MM.1S (cell line): ENCODE measurements around the gene ADGRG2.
"Not testable (repeated sequence)": the region's sequence is repeated elsewhere in the genome, so short reads cannot be mapped to it uniquely, and the experiment has no call there.

ENCODE experiments used
- DNase-seq: peaks from one replicate; pipeline ENCODE4 v3.0.0-alpha.2; 2015
- H2AFZ ChIP-seq: fragments of 300-600 bp; sonication (generic); 2 replicates; pipeline ENCODE4 v1.6.0; 2016; ENCODE audit warnings: antibody characterized with exemption, low read length
- H3F3A ChIP-seq: fragments of 300-600 bp; sonication (generic); 2 replicates; pipeline ENCODE4 v1.6.1; 2016; ENCODE audit warnings: mild to moderate bottlenecking, antibody characterized with exemption, low read length, moderate library complexity, mixed read lengths; ENCODE audit not compliant: insufficient read depth
- H3K27ac ChIP-seq: fragments of 300-600 bp; sonication (generic); 2 replicates; pipeline ENCODE4 v1.5.1; 2016; ENCODE audit warnings: mild to moderate bottlenecking, low read length
- H3K27me3 ChIP-seq: fragments of 300-600 bp; sonication (generic); replicated peaks from 2 replicates; pipeline ENCODE4 v1.6.0; 2016; ENCODE audit warnings: low read length; ENCODE audit not compliant: insufficient read depth
- H3K36me3 ChIP-seq: fragments of 300-600 bp; sonication (generic); replicated peaks from 2 replicates; pipeline ENCODE4 v1.6.1; 2016; ENCODE audit warnings: mild to moderate bottlenecking, low read length, mixed read lengths; ENCODE audit not compliant: insufficient read depth
- H3K4me1 ChIP-seq: fragments of 300-600 bp; sonication (generic); 2 replicates; pipeline ENCODE4 v1.6.1; 2016; ENCODE audit warnings: low read length, mixed read lengths
- H3K4me2 ChIP-seq: fragments of 300-600 bp; sonication (generic); 2 replicates; pipeline ENCODE4 v1.6.0; 2016; ENCODE audit warnings: low read depth, low read length
- H3K4me3 ChIP-seq: fragments of 300-600 bp; sonication (generic); 2 replicates; pipeline ENCODE4 v1.5.1; 2016; ENCODE audit warnings: low read length, mixed read lengths
- H3K79me2 ChIP-seq: fragments of 300-600 bp; sonication (generic); 2 replicates; pipeline ENCODE4 v1.6.1; 2016; ENCODE audit warnings: mixed run types, low read length, mixed read lengths
- H3K9ac ChIP-seq: fragments of 300-600 bp; sonication (generic); 2 replicates; pipeline ENCODE4 v1.6.1; 2016; ENCODE audit warnings: low read length, mixed read lengths
- H3K9me2 ChIP-seq: fragments of 300-600 bp; sonication (generic); replicated peaks from 2 replicates; pipeline ENCODE4 v1.6.1; 2016; ENCODE audit warnings: mild to moderate bottlenecking, low read length, mixed read lengths; ENCODE audit not compliant: insufficient read depth
- H3K9me3 ChIP-seq: fragments of 300-600 bp; sonication (generic); replicated peaks from 2 replicates; pipeline ENCODE4 v1.6.1; 2016; ENCODE audit warnings: mild to moderate bottlenecking, low read length, mixed read lengths; ENCODE audit not compliant: insufficient read depth
- H4K20me1 ChIP-seq: fragments of 300-600 bp; sonication (generic); 2 replicates; pipeline ENCODE4 v1.6.1; 2016; ENCODE audit warnings: mild to moderate bottlenecking, low read length, moderate library complexity, mixed read lengths; ENCODE audit not compliant: insufficient read depth
- CTCF ChIP-seq: fragments of 300-600 bp; sonication (generic); IDR thresholded peaks from 2 replicates; pipeline ENCODE4 v1.5.1; 2016; ENCODE audit warnings: antibody characterized with exemption, low read length, mixed read lengths
- EZH2 ChIP-seq: fragments of 300-600 bp; sonication (generic); optimal IDR thresholded peaks from 2 replicates; pipeline ENCODE3; 2017; ENCODE audit warnings: low read depth, mild to moderate bottlenecking, antibody characterized with exemption, low read length, mixed read lengths
- EZH2phosphoT487 ChIP-seq: fragments of 300-600 bp; sonication (generic); IDR thresholded peaks from 2 replicates; pipeline ENCODE4 v1.6.1; 2018; ENCODE audit warnings: antibody characterized with exemption, low read length

ADGRG2 gene

GRCh38 chrX:18984381-18985185 lies 137.7 kb downstream of the ADGRG2 start:
- H2AFZ ChIP-seq = peak overlapping the region; percentile 66
- no peaks in the 10 kb centered on the region for H3K9me2 ChIP-seq
- no peaks in the 10 kb centered on the region for H3K27me3 ChIP-seq
- DNase-seq = peak; percentile 82
- no peaks in the 10 kb centered on the region for H3K36me3 ChIP-seq
- peak overlapping the region; percentile 81 for H3K9ac ChIP-seq
- TF ChIP-seq EZH2 = no peak
- TF ChIP-seq EZH2phosphoT487 = no peak
- no peak for TF ChIP-seq CTCF
- peaks cover 22% of the 10 kb centered on the region for H3K79me2 ChIP-seq
- H3K9me3 ChIP-seq = no peaks in the 10 kb centered on the region
- H3K4me2 ChIP-seq = peak overlapping the region; percentile 77
- no peaks in the 10 kb centered on the region for H3K4me1 ChIP-seq
- H4K20me1 ChIP-seq = no peaks in the 10 kb centered on the region
- H3K27ac ChIP-seq = peak overlapping the region; percentile 77; the same call in 1 of the 2 replicates
- H3F3A ChIP-seq = no peaks in the 10 kb centered on the region
- peak overlapping the region; percentile 82 for H3K4me3 ChIP-seq

- no peaks in the 10 kb centered on the region for H3F3A ChIP-seq
- DNase-seq = peak; percentile 43
- no peaks in the 10 kb centered on the region for H3K9me3 ChIP-seq
- no peaks in the 10 kb centered on the region for H4K20me1 ChIP-seq
- no peak for TF ChIP-seq EZH2
- TF ChIP-seq CTCF = no peak
- no peak for TF ChIP-seq EZH2phosphoT487
- peak within 1 kb of the TSS; percentile 81 for H3K9ac ChIP-seq
- peak within 1 kb of the TSS; percentile 66 for H2AFZ ChIP-seq
- H3K4me2 ChIP-seq = peak within 1 kb of the TSS; percentile 77
- H3K27me3 ChIP-seq = no peaks in the 10 kb centered on the region
- H3K79me2 ChIP-seq = peaks cover 22% of the 10 kb centered on the region
- H3K4me1 ChIP-seq = no peaks in the 10 kb centered on the region
- peak within 1 kb of the TSS; percentile 82 for H3K4me3 ChIP-seq
- no peaks in the 10 kb centered on the region for H3K36me3 ChIP-seq
- H3K9me2 ChIP-seq = no peaks in the 10 kb centered on the region
- peak within 1 kb of the TSS; percentile 77; the same call in 1 of the 2 replicates for H3K27ac ChIP-seq
Observed at GRCh38 chrX:18983666-18984380, 138.4 kb downstream of the ADGRG2 start, which contains the start of gene PHKA2. Gene PHKA2 (minus strand): TSS chrX:18984114. CDS start chrX:18983932, 182 bp downstream.

GRCh38 chrX:18981124-18981807 lies 141.0 kb downstream of the ADGRG2 start:
- no peaks in the 10 kb centered on the region for H4K20me1 ChIP-seq
- H3K36me3 ChIP-seq = no peaks in the 10 kb centered on the region
- no peaks in the 10 kb centered on the region for H3K9me2 ChIP-seq
- no peak overlapping the region for H3K27ac ChIP-seq
- peaks cover 22% of the 10 kb centered on the region for H3K79me2 ChIP-seq
- no peak overlapping the region for H3K4me3 ChIP-seq
- H3K4me1 ChIP-seq = no peaks in the 10 kb centered on the region
- no peak for TF ChIP-seq EZH2phosphoT487
- no peak for TF ChIP-seq CTCF
- TF ChIP-seq EZH2 = no peak
- H3K9me3 ChIP-seq = no peaks in the 10 kb centered on the region
- H2AFZ ChIP-seq = no peak overlapping the region
- no peaks in the 10 kb centered on the region for H3F3A ChIP-seq
- no peak for DNase-seq
- H3K27me3 ChIP-seq = no peaks in the 10 kb centered on the region
- H3K4me2 ChIP-seq = no peak overlapping the region
- H3K9ac ChIP-seq = no peak overlapping the region

- peaks cover 22% of the 10 kb centered on the region for H3K79me2 ChIP-seq
- H3K4me2 ChIP-seq = not testable (repeated sequence)
Observed at GRCh38 chrX:18980262-18980661, 142.0 kb downstream of the ADGRG2 start.

More at GRCh38 chrX:18980262-18980661, 142.0 kb downstream of the ADGRG2 start:
- H3K27me3 ChIP-seq, H3K4me3 ChIP-seq, H3K27ac ChIP-seq, H4K20me1 ChIP-seq, H2AFZ ChIP-seq, H3F3A ChIP-seq, H3K9ac ChIP-seq, H3K36me3 ChIP-seq, H3K9me3 ChIP-seq, DNase-seq, H3K9me2 ChIP-seq, H3K4me1 ChIP-seq: not testable (repeated sequence)
